DMS 273 treated with DMSO at 0.1 percent for 48 hours (cell line): ENCODE results near the gene SIVA1.

Experiments
- DNase-seq: peaks from one replicate; lab custom pipeline; 2025; lab: John Stamatoyannopoulos, UW

The SIVA1 gene

GRCh38 chr14:104771374-104771773 lies 18.4 kb downstream of the SIVA1 start:
- no peak for DNase-seq

DNA sequence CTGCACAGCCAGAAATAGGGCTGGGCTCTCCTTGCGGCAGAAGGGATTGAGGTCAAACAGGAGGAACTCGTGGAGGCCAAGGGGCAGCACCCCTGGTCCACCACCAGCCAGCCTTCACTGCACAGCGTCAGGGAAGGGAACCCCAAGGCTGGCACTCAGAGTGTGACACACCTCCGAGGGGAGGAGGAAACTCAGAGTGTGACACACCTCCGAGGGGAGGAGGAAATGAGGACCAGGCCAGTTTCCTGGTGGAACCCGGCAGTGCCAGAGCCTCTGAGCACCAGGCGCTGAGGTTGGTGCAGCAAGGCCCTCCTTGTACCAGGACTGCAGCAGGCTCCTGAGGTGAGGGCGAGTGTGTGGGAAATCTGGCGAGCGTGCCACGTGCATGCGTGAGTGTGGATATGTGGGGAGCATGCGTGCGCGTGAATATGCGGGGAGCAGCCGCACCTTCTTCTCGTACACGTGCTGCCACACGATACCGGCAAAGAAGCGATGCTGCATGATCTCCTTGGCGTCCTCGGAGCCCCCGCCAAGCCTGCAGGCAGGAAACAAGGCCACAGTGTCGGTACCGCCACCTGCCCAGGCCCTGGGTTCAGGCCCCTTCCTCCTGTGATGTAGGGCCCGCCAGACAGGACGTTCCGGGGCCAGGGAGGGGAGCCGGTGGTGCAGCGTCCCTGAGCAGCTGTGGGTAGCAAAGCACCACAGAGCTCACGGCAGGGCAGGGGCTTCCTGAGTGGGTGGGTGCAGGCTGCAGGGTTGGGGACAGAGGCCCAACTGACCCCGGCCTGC lies 19.2 kb downstream of the SIVA1 start:
- DNase-seq, result no peak

DNA sequence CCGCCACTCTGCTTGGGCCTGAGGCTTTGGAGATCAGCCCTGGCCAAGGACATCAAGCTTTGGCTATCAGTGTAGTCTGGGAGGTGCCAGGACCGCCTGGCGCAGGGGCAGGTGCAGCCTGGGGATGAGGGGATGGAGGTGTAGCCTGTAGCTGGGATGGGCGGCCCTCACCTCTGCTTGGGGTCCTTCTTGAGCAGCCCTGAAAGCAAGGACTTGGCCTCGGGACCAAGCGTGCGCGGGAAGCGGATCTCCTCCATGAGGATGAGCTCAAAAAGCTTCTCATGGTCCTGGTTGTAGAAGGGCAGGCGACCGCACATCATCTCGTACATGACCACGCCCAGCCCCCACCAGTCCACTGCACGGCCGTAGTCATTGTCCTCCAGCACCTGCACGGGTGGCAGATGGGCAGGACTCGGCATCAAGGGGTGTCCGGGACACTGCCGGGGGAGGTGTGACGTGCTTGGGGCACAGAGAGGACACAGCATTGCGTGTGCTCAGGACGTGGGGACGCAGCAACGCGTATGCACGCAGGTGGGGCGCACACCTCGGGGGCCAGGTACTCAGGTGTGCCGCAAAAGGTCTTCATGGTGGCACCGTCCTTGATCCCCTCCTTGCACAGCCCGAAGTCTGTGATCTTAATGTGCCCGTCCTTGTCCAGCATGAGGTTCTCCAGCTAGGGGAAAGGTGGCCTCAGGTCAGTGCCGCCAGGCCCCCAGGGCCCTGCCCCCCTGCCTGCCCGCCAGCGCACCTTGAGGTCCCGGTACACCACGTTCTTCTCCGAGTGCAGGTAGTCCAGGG lies 20.0 kb downstream of the SIVA1 start:
- DNase-seq, result no peak

GRCh38 chr14:104773505-104774452 lies 20.8 kb downstream of the SIVA1 start:
- peak; percentile 23 for DNase-seq

GRCh38 chr14:104774453-104775072 lies 21.6 kb downstream of the SIVA1 start:
- DNase-seq, result no peak

GRCh38 chr14:104775073-104775489 lies 22.1 kb downstream of the SIVA1 start:
- DNase-seq, result no peak

GRCh38 chr14:104776481-104776880 lies 23.5 kb downstream of the SIVA1 start:
- no peak for DNase-seq

DNA sequence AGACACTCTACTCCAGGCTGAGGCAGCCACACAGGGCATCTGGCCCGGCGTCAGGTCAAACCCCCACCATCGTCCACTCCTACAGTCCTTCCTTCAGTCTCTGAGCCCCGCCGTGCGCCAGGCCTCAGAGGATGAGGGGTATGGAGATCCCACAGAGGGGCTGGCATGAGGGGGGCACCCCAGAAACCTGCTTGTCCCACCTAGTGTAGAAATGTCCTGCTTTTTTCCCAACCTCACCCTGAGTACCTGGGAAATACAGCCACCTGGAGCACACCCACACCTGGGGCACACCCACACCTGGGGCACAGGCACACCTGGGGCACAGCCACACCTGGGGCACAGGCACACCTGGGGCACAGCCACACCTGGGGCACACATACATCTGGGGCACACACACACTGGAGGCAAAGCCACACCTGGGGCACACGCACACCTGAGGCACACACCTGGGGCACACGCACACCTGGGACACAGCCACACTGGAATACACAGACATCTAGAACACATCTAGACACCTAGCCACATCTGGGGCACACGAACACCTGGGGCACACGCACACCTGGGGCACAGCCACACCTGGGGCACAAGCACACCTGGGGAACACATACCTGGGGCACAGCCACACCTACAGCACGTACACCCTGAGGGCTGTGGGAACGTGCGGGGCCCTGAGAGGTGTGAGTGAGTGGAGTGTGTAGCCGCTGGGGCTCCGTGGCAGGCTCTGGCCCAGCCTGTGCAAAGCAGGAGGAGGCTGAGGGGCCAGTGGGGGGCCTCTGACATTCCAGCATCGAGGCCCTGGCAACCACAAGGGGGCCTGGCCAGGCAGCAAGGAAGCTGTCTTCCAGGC lies 24.2 kb downstream of the SIVA1 start:
- no peak for DNase-seq

DNA sequence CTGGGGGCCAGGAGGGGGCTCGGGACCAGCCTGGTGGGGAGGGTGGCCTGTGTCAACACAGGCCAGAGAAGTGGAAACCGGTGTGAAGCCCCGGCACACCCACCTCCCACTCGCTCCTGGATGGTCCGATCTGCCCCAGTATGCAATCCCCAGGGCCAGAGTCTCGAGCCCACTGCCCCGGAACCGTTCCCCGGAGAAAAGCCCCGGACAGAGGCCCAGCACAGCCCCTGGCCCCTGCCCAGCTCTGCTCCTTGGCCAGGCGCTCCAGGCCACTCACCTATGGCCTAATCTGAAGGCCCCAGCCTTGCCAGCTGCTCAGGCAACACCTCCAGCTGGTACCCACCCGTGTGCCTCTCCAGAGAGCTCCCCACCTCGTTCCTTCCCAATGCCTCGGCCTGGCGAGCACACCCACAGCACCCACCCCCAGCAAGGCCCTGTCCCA lies 24.9 kb downstream of the SIVA1 start:
- no peak for DNase-seq

- no peak for DNase-seq
Observed at GRCh38 chr14:104778694-104779331, 25.9 kb downstream of the SIVA1 start.

- DNase-seq, result no peak
Observed at GRCh38 chr14:104779776-104780512, 27.0 kb downstream of the SIVA1 start.

GRCh38 chr14:104780513-104781030 lies 27.6 kb downstream of the SIVA1 start:
- no peak for DNase-seq

GRCh38 chr14:104781271-104782077 lies 28.5 kb downstream of the SIVA1 start:
- no peak for DNase-seq

DNA sequence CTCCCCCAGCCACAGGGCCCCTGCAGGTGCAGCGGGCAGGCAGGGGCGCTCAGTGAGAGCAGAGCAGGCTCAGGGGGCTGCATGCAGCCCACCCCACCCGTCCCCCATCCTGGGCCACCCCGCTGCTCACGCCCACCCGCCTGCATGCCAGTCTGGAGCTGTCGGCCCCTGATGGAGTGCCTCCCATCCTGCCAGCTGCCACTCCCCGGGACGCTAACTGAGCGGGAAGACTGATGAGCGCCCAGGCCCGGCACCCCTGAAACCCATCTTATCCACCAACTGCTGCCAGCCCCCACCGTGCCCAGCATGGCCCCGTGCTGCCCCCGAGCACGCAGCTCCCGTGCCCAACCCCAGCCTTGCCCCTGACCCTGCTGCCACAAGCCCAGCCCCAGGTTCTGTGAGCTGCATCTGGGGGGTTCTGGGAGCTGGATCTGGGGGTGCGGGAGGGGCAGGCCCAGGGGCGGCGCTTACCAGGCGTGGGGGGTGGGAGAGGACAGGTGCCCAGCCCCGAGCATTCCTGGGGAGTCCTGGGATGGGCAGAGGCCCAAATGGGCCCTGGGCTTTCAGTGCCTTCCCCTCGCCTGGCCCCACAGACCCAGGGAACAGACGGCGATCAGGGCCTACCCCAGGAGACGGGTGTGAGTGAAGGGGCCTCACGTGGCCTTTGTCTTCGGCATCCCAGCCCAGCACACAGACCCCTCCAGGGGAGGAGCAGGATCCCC lies 29.3 kb downstream of the SIVA1 start:
- DNase-seq, result no peak

DNA sequence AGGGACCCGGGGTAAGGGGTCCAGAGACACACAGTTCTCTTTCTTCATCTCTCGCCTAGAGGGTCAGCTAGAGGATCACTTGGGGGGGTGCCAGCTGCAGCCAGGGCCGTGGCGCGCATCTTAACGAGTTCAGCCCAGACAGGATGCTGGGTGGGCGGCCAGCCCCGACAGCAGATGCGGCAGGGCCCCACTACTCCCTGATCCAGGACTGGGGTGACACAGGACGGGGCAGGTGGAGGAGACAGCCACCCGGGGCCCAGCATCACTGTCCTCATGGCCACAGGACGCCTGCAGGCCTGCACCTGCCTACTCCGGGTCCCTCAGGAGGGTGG lies 29.8 kb downstream of the SIVA1 start:
- DNase-seq, result no peak

DNA sequence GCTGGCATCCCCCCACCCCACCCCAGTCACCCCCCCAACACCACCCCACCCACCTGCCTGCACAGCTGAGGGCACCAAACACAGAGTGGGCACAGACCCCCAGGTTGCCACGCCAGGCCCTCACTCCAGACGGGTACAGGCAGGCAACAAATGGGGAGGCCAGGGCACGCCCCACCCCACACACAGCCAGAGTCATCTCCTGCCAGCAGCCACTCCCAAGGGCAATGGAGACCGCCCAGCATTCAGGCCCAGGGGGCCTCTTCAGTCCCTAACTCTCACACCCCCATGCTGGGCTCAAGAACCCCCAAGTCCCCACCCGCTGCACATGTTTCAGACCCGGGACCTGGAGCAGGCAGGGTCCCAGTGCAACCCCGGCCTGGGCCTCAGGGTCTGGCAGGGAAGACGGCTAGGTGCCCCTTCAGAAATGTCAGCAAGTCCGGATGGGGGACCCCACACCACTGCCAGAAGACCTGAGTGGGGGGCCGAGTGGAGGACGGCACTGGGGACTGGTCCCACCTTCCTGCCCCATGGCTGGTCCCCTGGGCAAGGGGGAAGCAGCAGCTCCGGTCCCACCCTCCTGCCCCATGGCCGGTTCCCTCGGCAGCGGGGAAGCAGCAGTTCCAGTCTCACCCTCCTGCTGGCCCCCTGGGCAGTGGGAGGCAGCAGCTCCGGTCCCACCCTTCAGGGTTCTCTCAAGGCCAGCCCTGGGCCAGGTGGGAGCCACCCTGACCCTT lies 30.7 kb downstream of the SIVA1 start:
- DNase-seq, result no peak

DNA sequence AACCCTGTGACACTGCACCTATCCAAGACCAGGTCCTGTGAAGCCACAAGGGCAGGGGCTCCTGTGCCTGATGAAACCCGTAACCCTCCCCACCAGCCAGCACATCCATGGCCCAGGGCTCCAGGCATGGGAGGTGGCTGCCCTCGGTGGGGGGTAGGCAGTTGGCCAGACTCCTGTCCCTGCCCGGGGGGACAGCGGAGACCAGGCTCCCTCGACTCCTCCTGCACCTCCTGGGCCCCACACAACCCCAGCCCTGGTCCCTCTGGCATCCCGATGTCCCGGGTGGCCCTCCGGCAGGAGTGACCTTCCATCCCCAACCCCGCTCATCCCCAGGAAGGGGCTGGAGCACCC lies 31.2 kb downstream of the SIVA1 start:
- no peak for DNase-seq
